ENCODE measurements around the gene ERG28. TPM values are rescaled to one million over a fixed set of nuclear protein-coding genes. Genes with fewer than 3 reads are reported as not detected.

The ERG28 gene
- total RNA-seq, 1 experiment from 2014 or later = 18.4 TPM

DNA sequence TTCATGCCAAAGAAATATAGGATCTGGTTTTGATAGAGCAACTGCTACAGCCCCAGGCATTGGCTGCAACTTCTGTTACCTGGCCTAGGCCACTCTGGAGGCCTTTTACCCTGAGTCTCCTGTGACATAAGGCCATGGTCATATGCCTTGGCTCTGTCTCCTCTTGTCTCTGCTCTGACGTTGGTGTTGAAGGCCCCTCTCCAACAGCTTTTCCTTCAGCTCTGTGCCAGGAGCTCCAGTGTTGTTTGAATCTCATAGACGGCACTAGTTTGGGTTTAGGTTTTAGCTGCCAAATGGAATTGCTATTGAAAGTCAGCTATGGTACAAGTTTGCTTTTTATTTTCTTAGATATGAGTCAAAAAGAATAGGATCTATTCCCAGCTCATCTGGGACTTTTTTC, 41.4 kb upstream of the ERG28 start:
- Histone ChIP-seq H3K4me1 (ENCODE audit: control insufficient read depth in 1 of 2, insufficient read depth in 2 of 2, low read length in 2 of 2) (no peaks in the 10 kb centered on the region), H3K9me3 (ENCODE audit: control insufficient read depth in 1 of 2, insufficient read depth in 1 of 2, low read depth in 1 of 2, low read length in 2 of 2) (no peaks in the 10 kb centered on the region), H3K27me3 (ENCODE audit: insufficient read depth, low read length) (no peaks in the 10 kb centered on the region), H3K4me3 (replicated peaks in 1 of 2; ENCODE audit: low read depth in 1 of 2, low read length in 2 of 2) (no peak overlapping the region), H4K20me1 (ENCODE audit: insufficient read depth) (no peaks in the 10 kb centered on the region), H3K9ac (ENCODE audit: low read length) (no peak overlapping the region), H3K9me2 (ENCODE audit: insufficient read depth) (no peaks in the 10 kb centered on the region), H3K27ac (ENCODE audit: low read depth, low read length) (no peak overlapping the region), H3K4me2 (ENCODE audit: low read length) (no peak overlapping the region), H2AFZ (ENCODE audit: low read depth, low read length, poor library complexity, severe bottlenecking) (no peak overlapping the region), H3K79me2 (ENCODE audit: insufficient read depth, low read length) (no peaks in the 10 kb centered on the region), H3K36me3 (ENCODE audit: control insufficient read depth in 1 of 2, insufficient read depth in 2 of 2, low read length in 2 of 2) (peaks cover 0 to 7% of the 10 kb centered on the region in 2 experiments; a peak in 2 of 4 replicates)
- ChIA-PET RAD21 (ENCODE audit: low non-redundant PET in 1 of 2, low total read pairs in 2 of 2, uncharacterized antibody in 2 of 2, unreplicated experiment in 2 of 2) (no interaction called here), CTCF (no interaction called here), POLR2A (no interaction called here)
- no TSS peak for BruUV-seq (replicated peaks)
- TF ChIP-seq ZBTB33 (IDR thresholded peaks at IDR 0.05; ENCODE audit: extremely low read depth, insufficient replicate concordance, low read length) (no peak), CBX3 (IDR thresholded peaks at IDR 0.05; ENCODE audit: low read depth) (no peak), ZFX (IDR thresholded peaks at IDR 0.05) (no peak), EZH2phosphoT487 (IDR thresholded peaks at IDR 0.05; ENCODE audit: borderline replicate concordance) (no peak), EGR1 (IDR thresholded peaks at IDR 0.05; ENCODE audit: low read depth) (no peak), CEBPB (IDR thresholded peaks at IDR 0.05; ENCODE audit: low read depth) (no peak), POLR2AphosphoS5 (IDR thresholded peaks at IDR 0.05; ENCODE audit: low read depth, low read length) (no peak), FOSL1 (IDR thresholded peaks at IDR 0.05; ENCODE audit: low read depth) (no peak)
- ATAC-seq (no peak), DNase-seq (ENCODE audit: low read depth, low spot score) (no peak)
- intact Hi-C loops (cut with micrococcal nuclease) = loop anchor here (10.0 kb wide), 1 partner anchor 203 kb away; no protein-coding TSS in a partner anchor

- H3K27me3 ChIP-seq (ENCODE audit: insufficient read depth, low read length) = no peaks in the 10 kb centered on the region
- no peaks in the 10 kb centered on the region for H3K79me2 ChIP-seq (ENCODE audit: insufficient read depth, low read length)
- DNase-seq (ENCODE audit: low read depth, low spot score) (no peak), ATAC-seq (no peak)
- H3K9me3 ChIP-seq (ENCODE audit: control insufficient read depth in 1 of 2, insufficient read depth in 1 of 2, low read depth in 1 of 2, low read length in 2 of 2) = no peaks in the 10 kb centered on the region
- POLR2A ChIA-PET = no interaction called here
- BruUV-seq (replicated peaks) = no TSS peak
- H3K4me3 ChIP-seq (replicated peaks in 1 of 2; ENCODE audit: low read depth in 1 of 2, low read length in 2 of 2) = no peak overlapping the region
- no peaks in the 10 kb centered on the region for H3K9me2 ChIP-seq (ENCODE audit: insufficient read depth)
- H3K27ac ChIP-seq (ENCODE audit: low read depth, low read length) = no peak overlapping the region
- intact Hi-C loops (cut with micrococcal nuclease) = loop anchor here (10.0 kb wide), 1 partner anchor 205 kb away; no protein-coding TSS in a partner anchor
- H3K36me3 ChIP-seq (ENCODE audit: control insufficient read depth in 1 of 2, insufficient read depth in 2 of 2, low read length in 2 of 2) = peaks cover 0 to 6% of the 10 kb centered on the region in 2 experiments; a peak in 2 of 4 replicates
- no peak overlapping the region for H3K9ac ChIP-seq (ENCODE audit: low read length)
- CTCF ChIA-PET = no interaction called here
- H3K4me2 ChIP-seq (ENCODE audit: low read length) = no peak overlapping the region
- no peaks in the 10 kb centered on the region for H4K20me1 ChIP-seq (ENCODE audit: insufficient read depth)
- no peaks in the 10 kb centered on the region for H3K4me1 ChIP-seq (ENCODE audit: control insufficient read depth in 1 of 2, insufficient read depth in 2 of 2, low read length in 2 of 2)
- RAD21 ChIA-PET (ENCODE audit: low non-redundant PET in 1 of 2, low total read pairs in 2 of 2, uncharacterized antibody in 2 of 2, unreplicated experiment in 2 of 2) = no interaction called here
- H2AFZ ChIP-seq (ENCODE audit: low read depth, low read length, poor library complexity, severe bottlenecking) = no peak overlapping the region
- TF ChIP-seq RAD21 (IDR thresholded peaks at IDR 0.05; ENCODE audit: low read depth) (no peak), SRF (IDR thresholded peaks at IDR 0.05; ENCODE audit: low read depth) (no peak), EZH2phosphoT487 (IDR thresholded peaks at IDR 0.05; ENCODE audit: borderline replicate concordance) (no peak), ZBTB33 (IDR thresholded peaks at IDR 0.05; ENCODE audit: extremely low read depth, insufficient replicate concordance, low read length) (no peak), ZFX (IDR thresholded peaks at IDR 0.05) (no peak), ZNF274 (IDR thresholded peaks at IDR 0.05; ENCODE audit: low read depth, low read length) (no peak), CBX3 (IDR thresholded peaks at IDR 0.05; ENCODE audit: low read depth) (no peak), JUND (IDR thresholded peaks at IDR 0.05) (no peak), EGR1 (IDR thresholded peaks at IDR 0.05; ENCODE audit: low read depth) (no peak), POLR2AphosphoS5 (IDR thresholded peaks at IDR 0.05; ENCODE audit: low read depth, low read length) (no peak)
- TF ChIP-seq, protein P1, sequence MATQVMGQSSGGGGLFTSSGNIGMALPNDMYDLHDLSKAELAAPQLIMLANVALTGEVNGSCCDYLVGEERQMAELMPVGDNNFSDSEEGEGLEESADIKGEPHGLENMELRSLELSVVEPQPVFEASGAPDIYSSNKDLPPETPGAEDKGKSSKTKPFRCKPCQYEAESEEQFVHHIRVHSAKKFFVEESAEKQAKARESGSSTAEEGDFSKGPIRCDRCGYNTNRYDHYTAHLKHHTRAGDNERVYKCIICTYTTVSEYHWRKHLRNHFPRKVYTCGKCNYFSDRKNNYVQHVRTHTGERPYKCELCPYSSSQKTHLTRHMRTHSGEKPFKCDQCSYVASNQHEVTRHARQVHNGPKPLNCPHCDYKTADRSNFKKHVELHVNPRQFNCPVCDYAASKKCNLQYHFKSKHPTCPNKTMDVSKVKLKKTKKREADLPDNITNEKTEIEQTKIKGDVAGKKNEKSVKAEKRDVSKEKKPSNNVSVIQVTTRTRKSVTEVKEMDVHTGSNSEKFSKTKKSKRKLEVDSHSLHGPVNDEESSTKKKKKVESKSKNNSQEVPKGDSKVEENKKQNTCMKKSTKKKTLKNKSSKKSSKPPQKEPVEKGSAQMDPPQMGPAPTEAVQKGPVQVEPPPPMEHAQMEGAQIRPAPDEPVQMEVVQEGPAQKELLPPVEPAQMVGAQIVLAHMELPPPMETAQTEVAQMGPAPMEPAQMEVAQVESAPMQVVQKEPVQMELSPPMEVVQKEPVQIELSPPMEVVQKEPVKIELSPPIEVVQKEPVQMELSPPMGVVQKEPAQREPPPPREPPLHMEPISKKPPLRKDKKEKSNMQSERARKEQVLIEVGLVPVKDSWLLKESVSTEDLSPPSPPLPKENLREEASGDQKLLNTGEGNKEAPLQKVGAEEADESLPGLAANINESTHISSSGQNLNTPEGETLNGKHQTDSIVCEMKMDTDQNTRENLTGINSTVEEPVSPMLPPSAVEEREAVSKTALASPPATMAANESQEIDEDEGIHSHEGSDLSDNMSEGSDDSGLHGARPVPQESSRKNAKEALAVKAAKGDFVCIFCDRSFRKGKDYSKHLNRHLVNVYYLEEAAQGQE (IDR thresholded peaks at IDR 0.05; ENCODE audit: low read depth) = no peak
These were observed 39.6 kb upstream of the ERG28 start for GRCh38 chr14:75700295-75700694.
